GM12874 (cell line): ENCODE measurements around the gene TDP2.

Experiments used
- CTCF ChIP-seq: IDR thresholded peaks from 2 replicates; pipeline ENCODE4 v1.5.1; 2011; ENCODE audit warnings: low read depth, mild to moderate bottlenecking, control low read depth, low read length, moderate library complexity; ENCODE audit not compliant: insufficient read depth

The TDP2 gene

GRCh38 chr6:24613361-24614042, 53.2 kb downstream of the TDP2 start:
- TF ChIP-seq CTCF, result no peak

- TF ChIP-seq CTCF, result no peak
These were observed 56.0 kb downstream of the TDP2 start for GRCh38 chr6:24610672-24611071.

- TF ChIP-seq CTCF, result no peak
These were observed 59.2 kb downstream of the TDP2 start for GRCh38 chr6:24607310-24608105.

- no peak for TF ChIP-seq CTCF
These were observed 60.3 kb downstream of the TDP2 start for GRCh38 chr6:24606200-24606930.

- TF ChIP-seq CTCF, result no peak
These were observed 63.5 kb downstream of the TDP2 start for GRCh38 chr6:24603241-24603640.

- peak; percentile 32; the same call in 1 of the 2 replicates for TF ChIP-seq CTCF
These were observed 65.8 kb downstream of the TDP2 start for GRCh38 chr6:24600903-24601302.
